Measurements from ENCODE around the gene ZNF407. TPM values are rescaled to one million over a fixed set of nuclear protein-coding genes. Genes with fewer than 3 reads are reported as not detected.

The ZNF407 gene
- total and polyA plus RNA-seq, 4 donors, result 1.9 to 16.5 (median 6.6) TPM

DNA sequence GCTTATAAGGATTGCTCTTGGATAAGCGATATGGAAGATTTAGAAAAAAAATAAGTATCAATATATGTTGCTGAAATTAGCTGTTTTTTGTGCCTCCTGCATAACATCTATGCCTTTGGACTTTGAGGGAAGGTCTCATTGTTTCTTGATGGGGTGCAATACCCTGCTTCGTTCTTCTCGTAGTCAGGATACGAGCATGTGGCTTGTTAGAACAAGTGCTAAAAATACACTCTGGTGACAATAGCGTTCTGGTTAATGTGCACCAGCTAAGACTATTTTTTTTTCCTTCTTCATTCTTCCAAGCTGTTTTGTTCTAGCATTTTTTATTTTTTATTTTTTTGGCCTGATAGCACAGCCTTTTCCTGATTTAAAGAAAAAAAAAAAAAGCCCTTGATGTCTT, 97.5 kb downstream of the ZNF407 start:
- no peak overlapping the region for H3K4me3 ChIP-seq (ENCODE audit: low read depth in 1 of 3, low read length in 3 of 3)
- no peaks in the 10 kb centered on the region for H3K36me3 ChIP-seq (ENCODE audit: control insufficient read depth in 4 of 4, insufficient read depth in 3 of 4, low read depth in 1 of 4, low read length in 3 of 4)
- H3K27me3 ChIP-seq (ENCODE audit: control insufficient read depth in 4 of 4, insufficient read depth in 4 of 4, low read length in 3 of 4), result no peaks in the 10 kb centered on the region
- WGBS, result 90% methylated on average over 5 of the region's 5 CpGs
- H3K4me1 ChIP-seq (ENCODE audit: control insufficient read depth in 4 of 4, insufficient read depth in 4 of 4, low read length in 3 of 4), result peaks cover 0 to 7% (median 2%) of the 10 kb centered on the region in 4 donors
- no peak for DNase-seq (ENCODE audit: low spot score)
- H3K9ac ChIP-seq (ENCODE audit: low read depth in 1 of 2, low read length in 2 of 2), result no peak overlapping the region
- H3K27ac ChIP-seq (ENCODE audit: low read depth in 1 of 2, low read length in 2 of 2), result no peak overlapping the region
- H3K9me3 ChIP-seq (ENCODE audit: control insufficient read depth in 4 of 4, low read length in 3 of 4), result no peaks in the 10 kb centered on the region
- TF ChIP-seq, protein P1, sequence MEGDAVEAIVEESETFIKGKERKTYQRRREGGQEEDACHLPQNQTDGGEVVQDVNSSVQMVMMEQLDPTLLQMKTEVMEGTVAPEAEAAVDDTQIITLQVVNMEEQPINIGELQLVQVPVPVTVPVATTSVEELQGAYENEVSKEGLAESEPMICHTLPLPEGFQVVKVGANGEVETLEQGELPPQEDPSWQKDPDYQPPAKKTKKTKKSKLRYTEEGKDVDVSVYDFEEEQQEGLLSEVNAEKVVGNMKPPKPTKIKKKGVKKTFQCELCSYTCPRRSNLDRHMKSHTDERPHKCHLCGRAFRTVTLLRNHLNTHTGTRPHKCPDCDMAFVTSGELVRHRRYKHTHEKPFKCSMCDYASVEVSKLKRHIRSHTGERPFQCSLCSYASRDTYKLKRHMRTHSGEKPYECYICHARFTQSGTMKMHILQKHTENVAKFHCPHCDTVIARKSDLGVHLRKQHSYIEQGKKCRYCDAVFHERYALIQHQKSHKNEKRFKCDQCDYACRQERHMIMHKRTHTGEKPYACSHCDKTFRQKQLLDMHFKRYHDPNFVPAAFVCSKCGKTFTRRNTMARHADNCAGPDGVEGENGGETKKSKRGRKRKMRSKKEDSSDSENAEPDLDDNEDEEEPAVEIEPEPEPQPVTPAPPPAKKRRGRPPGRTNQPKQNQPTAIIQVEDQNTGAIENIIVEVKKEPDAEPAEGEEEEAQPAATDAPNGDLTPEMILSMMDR (IDR thresholded peaks at IDR 0.05; ENCODE audit: low read depth, low read length, missing input control), result no peak
- no peak for TF ChIP-seq FOXA1 (IDR thresholded peaks at IDR 0.05)
- TF ChIP-seq GABPA (IDR thresholded peaks at IDR 0.05 in 1 of 2, conservative IDR thresholded peaks at IDR 0.05 in 1 of 2), result no peak
- TF ChIP-seq HNF4G (IDR thresholded peaks at IDR 0.05), result no peak
- no peak for TF ChIP-seq TAF1 (conservative IDR thresholded peaks at IDR 0.05)
- TF ChIP-seq, protein P2, sequence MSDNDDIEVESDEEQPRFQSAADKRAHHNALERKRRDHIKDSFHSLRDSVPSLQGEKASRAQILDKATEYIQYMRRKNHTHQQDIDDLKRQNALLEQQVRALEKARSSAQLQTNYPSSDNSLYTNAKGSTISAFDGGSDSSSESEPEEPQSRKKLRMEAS (IDR thresholded peaks at IDR 0.05), result no peak
- no peak for TF ChIP-seq FOXA2 (IDR thresholded peaks at IDR 0.05)
- TF ChIP-seq RXRA (IDR thresholded peaks at IDR 0.05), result no peak
- TF ChIP-seq, protein P3, sequence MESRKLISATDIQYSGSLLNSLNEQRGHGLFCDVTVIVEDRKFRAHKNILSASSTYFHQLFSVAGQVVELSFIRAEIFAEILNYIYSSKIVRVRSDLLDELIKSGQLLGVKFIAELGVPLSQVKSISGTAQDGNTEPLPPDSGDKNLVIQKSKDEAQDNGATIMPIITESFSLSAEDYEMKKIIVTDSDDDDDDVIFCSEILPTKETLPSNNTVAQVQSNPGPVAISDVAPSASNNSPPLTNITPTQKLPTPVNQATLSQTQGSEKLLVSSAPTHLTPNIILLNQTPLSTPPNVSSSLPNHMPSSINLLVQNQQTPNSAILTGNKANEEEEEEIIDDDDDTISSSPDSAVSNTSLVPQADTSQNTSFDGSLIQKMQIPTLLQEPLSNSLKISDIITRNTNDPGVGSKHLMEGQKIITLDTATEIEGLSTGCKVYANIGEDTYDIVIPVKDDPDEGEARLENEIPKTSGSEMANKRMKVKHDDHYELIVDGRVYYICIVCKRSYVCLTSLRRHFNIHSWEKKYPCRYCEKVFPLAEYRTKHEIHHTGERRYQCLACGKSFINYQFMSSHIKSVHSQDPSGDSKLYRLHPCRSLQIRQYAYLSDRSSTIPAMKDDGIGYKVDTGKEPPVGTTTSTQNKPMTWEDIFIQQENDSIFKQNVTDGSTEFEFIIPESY (IDR thresholded peaks at IDR 0.05), result no peak
- no peak for TF ChIP-seq NR2F2 (IDR thresholded peaks at IDR 0.05)
- no peak for TF ChIP-seq JUND (IDR thresholded peaks at IDR 0.05)
- TF ChIP-seq, protein P4, sequence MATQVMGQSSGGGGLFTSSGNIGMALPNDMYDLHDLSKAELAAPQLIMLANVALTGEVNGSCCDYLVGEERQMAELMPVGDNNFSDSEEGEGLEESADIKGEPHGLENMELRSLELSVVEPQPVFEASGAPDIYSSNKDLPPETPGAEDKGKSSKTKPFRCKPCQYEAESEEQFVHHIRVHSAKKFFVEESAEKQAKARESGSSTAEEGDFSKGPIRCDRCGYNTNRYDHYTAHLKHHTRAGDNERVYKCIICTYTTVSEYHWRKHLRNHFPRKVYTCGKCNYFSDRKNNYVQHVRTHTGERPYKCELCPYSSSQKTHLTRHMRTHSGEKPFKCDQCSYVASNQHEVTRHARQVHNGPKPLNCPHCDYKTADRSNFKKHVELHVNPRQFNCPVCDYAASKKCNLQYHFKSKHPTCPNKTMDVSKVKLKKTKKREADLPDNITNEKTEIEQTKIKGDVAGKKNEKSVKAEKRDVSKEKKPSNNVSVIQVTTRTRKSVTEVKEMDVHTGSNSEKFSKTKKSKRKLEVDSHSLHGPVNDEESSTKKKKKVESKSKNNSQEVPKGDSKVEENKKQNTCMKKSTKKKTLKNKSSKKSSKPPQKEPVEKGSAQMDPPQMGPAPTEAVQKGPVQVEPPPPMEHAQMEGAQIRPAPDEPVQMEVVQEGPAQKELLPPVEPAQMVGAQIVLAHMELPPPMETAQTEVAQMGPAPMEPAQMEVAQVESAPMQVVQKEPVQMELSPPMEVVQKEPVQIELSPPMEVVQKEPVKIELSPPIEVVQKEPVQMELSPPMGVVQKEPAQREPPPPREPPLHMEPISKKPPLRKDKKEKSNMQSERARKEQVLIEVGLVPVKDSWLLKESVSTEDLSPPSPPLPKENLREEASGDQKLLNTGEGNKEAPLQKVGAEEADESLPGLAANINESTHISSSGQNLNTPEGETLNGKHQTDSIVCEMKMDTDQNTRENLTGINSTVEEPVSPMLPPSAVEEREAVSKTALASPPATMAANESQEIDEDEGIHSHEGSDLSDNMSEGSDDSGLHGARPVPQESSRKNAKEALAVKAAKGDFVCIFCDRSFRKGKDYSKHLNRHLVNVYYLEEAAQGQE (IDR thresholded peaks at IDR 0.05), result no peak
- TF ChIP-seq SP1 (IDR thresholded peaks at IDR 0.05), result no peak
- no peak for TF ChIP-seq YY1 (IDR thresholded peaks at IDR 0.05)
- TF ChIP-seq RAD21 (IDR thresholded peaks at IDR 0.05), result no peak
- TF ChIP-seq, protein P5, sequence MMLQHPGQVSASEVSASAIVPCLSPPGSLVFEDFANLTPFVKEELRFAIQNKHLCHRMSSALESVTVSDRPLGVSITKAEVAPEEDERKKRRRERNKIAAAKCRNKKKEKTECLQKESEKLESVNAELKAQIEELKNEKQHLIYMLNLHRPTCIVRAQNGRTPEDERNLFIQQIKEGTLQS (IDR thresholded peaks at IDR 0.05), result no peak
- no peak for TF ChIP-seq EGR1 (IDR thresholded peaks at IDR 0.05; ENCODE audit: low read depth in 2 of 2)
- TF ChIP-seq HNF4A (conservative IDR thresholded peaks at IDR 0.05), result no peak
